Stimulated activated CD4-positive, alpha-beta T cell treated with anti-CD3 and anti-CD28 coated beads, Interleukin-15, amount 100 ng/mL, for 48 hours (primary cell): ENCODE measurements around the gene NEGR1.

Experiments
- DNase-seq, 2 donors: peaks; one replicate each; pipeline ENCODE4 v3.0.0-alpha.2; 2020; ENCODE audit warnings: low read depth in 2 of 2

NEGR1 gene

GRCh38 chr1:71362691-71363090 lies 919.6 kb downstream of the NEGR1 start:
- no peak for DNase-seq

GRCh38 chr1:71362076-71362475 lies 920.3 kb downstream of the NEGR1 start:
- DNase-seq = no peak

- DNase-seq = no peak
These were observed 924.6 kb downstream of the NEGR1 start for GRCh38 chr1:71357708-71358107.

- no peak for DNase-seq
These were observed 930.9 kb downstream of the NEGR1 start for GRCh38 chr1:71351438-71351837.

DNA sequence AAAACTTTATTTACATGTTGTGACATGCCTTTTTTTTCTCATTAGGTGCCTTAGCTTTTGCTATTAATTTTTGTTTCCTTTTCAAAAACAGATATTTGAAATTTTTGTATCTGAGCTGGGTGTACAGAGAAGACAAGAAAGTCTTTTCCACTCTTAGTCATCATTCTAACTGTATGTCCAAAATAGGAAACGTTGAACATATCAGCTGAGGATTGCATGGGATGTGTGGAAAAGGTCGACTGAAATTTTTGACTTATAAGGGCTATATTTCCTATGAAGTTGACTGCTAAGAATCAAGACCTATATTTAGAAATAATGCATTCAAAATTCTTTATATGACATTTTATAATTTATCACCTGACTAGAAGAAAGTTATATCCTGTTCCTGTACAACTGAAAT lies 931.5 kb downstream of the NEGR1 start:
- DNase-seq = no peak

DNA sequence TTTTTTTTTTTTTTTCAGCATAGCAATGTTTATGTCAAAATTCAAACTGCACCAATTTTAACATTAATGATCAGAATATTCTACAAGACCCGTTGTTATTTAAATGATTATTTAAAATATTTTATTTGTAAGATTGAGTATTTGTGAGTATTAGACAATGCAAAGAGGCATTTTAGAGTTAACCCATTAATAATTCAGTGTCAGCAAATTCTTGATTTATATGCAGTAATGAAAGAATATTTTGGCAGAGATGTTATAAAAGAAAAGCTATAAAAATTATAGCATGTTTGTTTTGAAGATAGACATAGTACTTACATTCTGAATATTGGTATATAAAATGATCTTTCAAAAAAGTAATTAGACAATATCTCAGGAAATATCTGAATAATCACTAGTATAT lies 932.0 kb downstream of the NEGR1 start:
- no peak for DNase-seq
